ENCODE measurements around the gene APBA1. TPM values are rescaled to one million over a fixed set of nuclear protein-coding genes. Genes with fewer than 3 reads are reported as not detected.
"Not testable (repeated sequence)": the region's sequence is repeated elsewhere in the genome, so short reads cannot be mapped to it uniquely, and the experiment has no call there.

APBA1 gene
- polyA plus RNA-seq, 1 donor (not counting 4 experiments of a cell fraction or from before 2014, with no cell fraction given): 0.66 TPM

DNA sequence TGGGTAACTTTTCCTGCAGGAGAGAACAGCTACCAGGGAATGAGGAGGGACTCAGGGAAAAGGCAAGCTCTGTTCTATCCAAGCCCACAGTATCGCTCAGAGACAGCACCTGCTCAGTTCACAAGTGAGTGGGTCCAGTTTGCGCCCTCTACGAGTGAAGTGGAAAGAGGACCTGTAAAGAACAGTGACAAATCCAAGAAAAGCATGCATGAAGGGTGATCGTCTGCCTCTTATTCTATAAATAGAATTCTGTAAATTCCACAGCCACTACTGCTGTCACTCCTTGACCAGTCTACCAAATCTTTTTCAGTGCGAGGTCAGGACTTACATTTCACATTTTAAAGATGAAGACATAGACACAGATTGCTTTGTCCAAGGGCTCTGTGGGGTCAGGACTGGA is 229.7 kb downstream of the APBA1 start:
- no peaks in the 10 kb centered on the region for H4K20me1 ChIP-seq (ENCODE audit: control insufficient read depth, extremely low read depth, insufficient read depth, low read length)
- H3K4me2 ChIP-seq (ENCODE audit: control insufficient read depth, extremely low read depth, insufficient read depth, low read depth, low read length): no peak overlapping the region
- H3K27me3 ChIP-seq (ENCODE audit: control insufficient read depth, extremely low read depth, insufficient read depth, low read length): no peaks in the 10 kb centered on the region
- H3K4me1 ChIP-seq (ENCODE audit: control insufficient read depth, extremely low read depth, insufficient read depth, low read length): no peaks in the 10 kb centered on the region
- dilution Hi-C loops (cut with MboI; ENCODE audit: extremely low pct_ligation_motif_present, low sequenced_read_pairs): loop anchor here (25.0 kb wide), 1 partner anchor 95 kb away; no protein-coding TSS in a partner anchor
- H3K79me2 ChIP-seq (ENCODE audit: control insufficient read depth, insufficient read depth, low read length): no peaks in the 10 kb centered on the region
- H3K9me3 ChIP-seq (ENCODE audit: control insufficient read depth, low read depth, low read length): no peaks in the 10 kb centered on the region
- H3K9ac ChIP-seq (ENCODE audit: control insufficient read depth, extremely low read depth, insufficient read depth, low read length): no peak overlapping the region
- no peaks in the 10 kb centered on the region for H3K9me1 ChIP-seq (ENCODE audit: control insufficient read depth, extremely low read depth, insufficient read depth, low read length)
- no peak overlapping the region for H2AFZ ChIP-seq (ENCODE audit: control insufficient read depth, low read length)
- TF ChIP-seq EZH2 (IDR thresholded peaks at IDR 0.05; ENCODE audit: low read length): no peak
- TF ChIP-seq, protein P1, sequence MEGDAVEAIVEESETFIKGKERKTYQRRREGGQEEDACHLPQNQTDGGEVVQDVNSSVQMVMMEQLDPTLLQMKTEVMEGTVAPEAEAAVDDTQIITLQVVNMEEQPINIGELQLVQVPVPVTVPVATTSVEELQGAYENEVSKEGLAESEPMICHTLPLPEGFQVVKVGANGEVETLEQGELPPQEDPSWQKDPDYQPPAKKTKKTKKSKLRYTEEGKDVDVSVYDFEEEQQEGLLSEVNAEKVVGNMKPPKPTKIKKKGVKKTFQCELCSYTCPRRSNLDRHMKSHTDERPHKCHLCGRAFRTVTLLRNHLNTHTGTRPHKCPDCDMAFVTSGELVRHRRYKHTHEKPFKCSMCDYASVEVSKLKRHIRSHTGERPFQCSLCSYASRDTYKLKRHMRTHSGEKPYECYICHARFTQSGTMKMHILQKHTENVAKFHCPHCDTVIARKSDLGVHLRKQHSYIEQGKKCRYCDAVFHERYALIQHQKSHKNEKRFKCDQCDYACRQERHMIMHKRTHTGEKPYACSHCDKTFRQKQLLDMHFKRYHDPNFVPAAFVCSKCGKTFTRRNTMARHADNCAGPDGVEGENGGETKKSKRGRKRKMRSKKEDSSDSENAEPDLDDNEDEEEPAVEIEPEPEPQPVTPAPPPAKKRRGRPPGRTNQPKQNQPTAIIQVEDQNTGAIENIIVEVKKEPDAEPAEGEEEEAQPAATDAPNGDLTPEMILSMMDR (optimal IDR thresholded peaks at IDR 0.05 in 1 of 3, IDR thresholded peaks at IDR 0.05 in 1 of 3, conservative IDR thresholded peaks at IDR 0.05 in 1 of 3; ENCODE audit: extremely low read depth in 1 of 3, insufficient read depth in 2 of 3, low read length in 3 of 3): no peak
- H3K4me3 ChIP-seq (ENCODE audit: control insufficient read depth in 2 of 3, extremely low read depth in 1 of 3, insufficient read depth in 2 of 3, low read depth in 1 of 3, low read length in 3 of 3): no peak overlapping the region
- H3K36me3 ChIP-seq (ENCODE audit: control insufficient read depth in 2 of 2, extremely low read depth in 1 of 2, insufficient read depth in 2 of 2, low read length in 2 of 2): no peaks in the 10 kb centered on the region
- FAIRE-seq (no peak), DNase-seq (ENCODE audit: low read depth, low spot score) (no peak)
- no peak overlapping the region for H3K27ac ChIP-seq (ENCODE audit: control insufficient read depth, insufficient read depth, low read length)

DNA sequence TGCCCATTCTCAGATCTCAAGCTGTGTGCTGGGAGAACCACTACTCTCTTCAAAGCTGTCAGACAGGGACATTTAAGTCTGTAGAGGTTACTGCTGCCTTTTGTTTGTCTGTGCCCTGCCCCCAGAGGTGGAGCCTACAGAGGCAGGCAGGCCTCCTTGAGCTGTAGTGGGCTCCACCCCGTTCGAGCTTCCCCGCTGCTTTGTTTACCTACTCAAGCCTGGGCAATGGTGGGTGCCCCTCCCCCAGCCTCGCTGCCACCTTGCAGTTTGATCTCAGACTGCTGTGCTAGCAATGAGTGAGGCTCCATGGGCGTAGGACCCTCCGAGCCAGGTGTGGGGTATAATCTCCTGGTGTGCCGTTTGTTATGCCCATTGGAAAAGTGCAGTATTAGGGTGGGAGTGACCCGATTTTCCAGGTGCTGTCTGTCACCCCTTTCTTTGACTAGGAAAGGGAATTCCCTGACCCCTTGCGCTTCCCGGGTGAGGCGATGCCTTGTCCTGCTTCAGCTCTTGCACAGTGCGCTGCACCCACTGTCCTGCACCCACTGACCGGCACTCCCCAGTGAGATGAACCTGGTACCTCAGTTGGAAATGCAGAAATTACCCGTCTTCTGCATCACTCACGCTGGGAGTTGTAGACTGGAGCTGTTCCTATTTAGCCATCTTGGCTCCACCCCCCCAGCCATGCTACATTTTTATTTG is 231.8 kb downstream of the APBA1 start:
- not testable (repeated sequence) for H3K79me2 ChIP-seq (ENCODE audit: control insufficient read depth, insufficient read depth, low read length); H3K4me1 ChIP-seq (ENCODE audit: control insufficient read depth, extremely low read depth, insufficient read depth, low read length); H4K20me1 ChIP-seq (ENCODE audit: control insufficient read depth, extremely low read depth, insufficient read depth, low read length); H3K4me2 ChIP-seq (ENCODE audit: control insufficient read depth, extremely low read depth, insufficient read depth, low read depth, low read length); H3K36me3 ChIP-seq (ENCODE audit: control insufficient read depth in 2 of 2, extremely low read depth in 1 of 2, insufficient read depth in 2 of 2, low read length in 2 of 2); H3K27ac ChIP-seq (ENCODE audit: control insufficient read depth, insufficient read depth, low read length); DNase-seq (ENCODE audit: low read depth, low spot score); H3K4me3 ChIP-seq (ENCODE audit: control insufficient read depth in 2 of 3, extremely low read depth in 1 of 3, insufficient read depth in 2 of 3, low read depth in 1 of 3, low read length in 3 of 3); H3K9me1 ChIP-seq (ENCODE audit: control insufficient read depth, extremely low read depth, insufficient read depth, low read length); H2AFZ ChIP-seq (ENCODE audit: control insufficient read depth, low read length); FAIRE-seq; H3K9me3 ChIP-seq (ENCODE audit: control insufficient read depth, low read depth, low read length); H3K9ac ChIP-seq (ENCODE audit: control insufficient read depth, extremely low read depth, insufficient read depth, low read length); H3K27me3 ChIP-seq (ENCODE audit: control insufficient read depth, extremely low read depth, insufficient read depth, low read length)
- dilution Hi-C loops (cut with MboI; ENCODE audit: extremely low pct_ligation_motif_present, low sequenced_read_pairs): loop anchor here (25.0 kb wide), 1 partner anchor 97 kb away; no protein-coding TSS in a partner anchor

DNA sequence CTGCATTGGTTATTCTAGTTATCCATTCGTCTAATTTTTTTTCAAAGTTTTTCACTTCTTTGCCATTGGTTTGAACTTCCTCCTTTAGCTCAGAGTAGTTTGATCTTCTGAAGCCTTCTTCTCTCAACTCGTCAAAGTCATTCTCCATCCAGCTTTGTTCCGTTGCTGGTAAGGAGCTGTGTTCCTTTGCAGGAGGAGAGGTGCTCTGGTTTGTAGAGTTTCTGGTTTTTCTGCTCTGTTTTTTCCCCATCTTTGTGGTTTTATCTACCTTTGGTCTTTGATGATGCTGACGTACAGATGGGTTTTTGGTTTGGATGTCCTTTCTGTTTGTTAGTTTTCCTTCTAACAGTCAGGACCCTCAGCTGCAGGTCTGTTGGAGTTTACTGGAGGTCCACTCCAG is 232.5 kb downstream of the APBA1 start:
- H3K4me3 ChIP-seq (ENCODE audit: control insufficient read depth in 2 of 3, extremely low read depth in 1 of 3, insufficient read depth in 2 of 3, low read depth in 1 of 3, low read length in 3 of 3); FAIRE-seq; H3K9me3 ChIP-seq (ENCODE audit: control insufficient read depth, low read depth, low read length); H2AFZ ChIP-seq (ENCODE audit: control insufficient read depth, low read length); H3K4me2 ChIP-seq (ENCODE audit: control insufficient read depth, extremely low read depth, insufficient read depth, low read depth, low read length); H3K4me1 ChIP-seq (ENCODE audit: control insufficient read depth, extremely low read depth, insufficient read depth, low read length); H3K79me2 ChIP-seq (ENCODE audit: control insufficient read depth, insufficient read depth, low read length); H3K9ac ChIP-seq (ENCODE audit: control insufficient read depth, extremely low read depth, insufficient read depth, low read length); DNase-seq (ENCODE audit: low read depth, low spot score); H4K20me1 ChIP-seq (ENCODE audit: control insufficient read depth, extremely low read depth, insufficient read depth, low read length); H3K9me1 ChIP-seq (ENCODE audit: control insufficient read depth, extremely low read depth, insufficient read depth, low read length); H3K27me3 ChIP-seq (ENCODE audit: control insufficient read depth, extremely low read depth, insufficient read depth, low read length); H3K27ac ChIP-seq (ENCODE audit: control insufficient read depth, insufficient read depth, low read length); H3K36me3 ChIP-seq (ENCODE audit: control insufficient read depth in 2 of 2, extremely low read depth in 1 of 2, insufficient read depth in 2 of 2, low read length in 2 of 2): not testable (repeated sequence)
- dilution Hi-C loops (cut with MboI; ENCODE audit: extremely low pct_ligation_motif_present, low sequenced_read_pairs): loop anchor here (25.0 kb wide), 1 partner anchor 98 kb away; no protein-coding TSS in a partner anchor

Data from keratinocyte (primary cell).